SK-N-MC (cell line): ENCODE measurements around the gene RYR3.

ENCODE experiments used
- DNase-seq: peaks from one replicate; pipeline ENCODE4 v3.0.0-alpha.2; 2011; ENCODE audit warnings: low read depth, low spot score
- H3K27ac ChIP-seq: fragments of 200-600 bp; sonication (generic); 2 replicates; pipeline ENCODE4 v1.5.1; 2016; ENCODE audit warnings: mixed run types
- H3K36me3 ChIP-seq: fragments of 200-600 bp; sonication (generic); 2 replicates; pipeline ENCODE4 v1.6.1; 2017; ENCODE audit warnings: antibody characterized with exemption, low read length, mixed read lengths; ENCODE audit not compliant: insufficient read depth
- H3K4me3 ChIP-seq: fragments of 200-600 bp; sonication (generic); 2 replicates; pipeline ENCODE4 v1.5.1; 2016
- H3K9ac ChIP-seq: fragments of 200-600 bp; sonication (generic); 2 replicates; pipeline ENCODE4 v1.8.0; 2017; ENCODE audit warnings: mixed run types, mixed read lengths; ENCODE audit not compliant: insufficient read length
- H3K9me3 ChIP-seq: fragments of 200-600 bp; sonication (generic); 2 replicates; pipeline ENCODE4 v1.6.1; 2017; ENCODE audit warnings: low read depth, mild to moderate bottlenecking, antibody characterized with exemption, low read length, moderate library complexity, mixed read lengths
- EZH2 ChIP-seq: fragments of 200-600 bp; sonication (generic); IDR thresholded peaks from one replicate; pipeline ENCODE4 v1.6.1; 2017; ENCODE audit warnings: antibody characterized with exemption
- FOXP2 ChIP-seq: optimal IDR thresholded peaks from 2 replicates; pipeline ENCODE3; 2011; ENCODE audit warnings: mild to moderate bottlenecking, moderate library complexity; ENCODE audit not compliant: insufficient read depth; ENCODE audit errors: extremely low read length, control extremely low read depth
- POLR2AphosphoS5 ChIP-seq: IDR thresholded peaks from 2 replicates; pipeline ENCODE4 v1.6.1; 2012; ENCODE audit warnings: mild to moderate bottlenecking, low read depth, low read length, borderline replicate concordance

The RYR3 gene

GRCh38 chr15:33735143-33735542, 424.4 kb downstream of the RYR3 start:
- no peaks in the 10 kb centered on the region for H3K36me3 ChIP-seq
- H3K9me3 ChIP-seq, result no peaks in the 10 kb centered on the region
- TF ChIP-seq FOXP2, result no peak
- TF ChIP-seq POLR2AphosphoS5, result no peak
- TF ChIP-seq EZH2, result no peak
- no peak overlapping the region for H3K27ac ChIP-seq
- DNase-seq, result no peak
- no peak overlapping the region for H3K4me3 ChIP-seq
- no peak overlapping the region for H3K9ac ChIP-seq

- no peak overlapping the region for H3K9ac ChIP-seq
- no peak for TF ChIP-seq FOXP2
- TF ChIP-seq POLR2AphosphoS5, result no peak
- TF ChIP-seq EZH2, result no peak
- no peaks in the 10 kb centered on the region for H3K36me3 ChIP-seq
- no peak overlapping the region for H3K4me3 ChIP-seq
- H3K27ac ChIP-seq, result no peak overlapping the region
- H3K9me3 ChIP-seq, result no peaks in the 10 kb centered on the region
- no peak for DNase-seq
Observed at GRCh38 chr15:33735637-33736247, 425.0 kb downstream of the RYR3 start.

- H3K9me3 ChIP-seq, result no peaks in the 10 kb centered on the region
- no peaks in the 10 kb centered on the region for H3K36me3 ChIP-seq
- H3K27ac ChIP-seq, result no peak overlapping the region
- no peak for DNase-seq
- no peak overlapping the region for H3K9ac ChIP-seq
- no peak for TF ChIP-seq EZH2
- no peak for TF ChIP-seq FOXP2
- no peak for TF ChIP-seq POLR2AphosphoS5
- H3K4me3 ChIP-seq, result no peak overlapping the region
Observed at GRCh38 chr15:33737687-33738601, 427.2 kb downstream of the RYR3 start.

- TF ChIP-seq POLR2AphosphoS5, result no peak
- no peak for TF ChIP-seq FOXP2
- TF ChIP-seq EZH2, result no peak
- no peak overlapping the region for H3K9ac ChIP-seq
- H3K9me3 ChIP-seq, result no peaks in the 10 kb centered on the region
- H3K4me3 ChIP-seq, result no peak overlapping the region
- H3K27ac ChIP-seq, result no peak overlapping the region
- no peaks in the 10 kb centered on the region for H3K36me3 ChIP-seq
- DNase-seq, result no peak
Observed at GRCh38 chr15:33738941-33739664, 428.3 kb downstream of the RYR3 start.

- TF ChIP-seq FOXP2 (no peak), EZH2 (no peak), POLR2AphosphoS5 (no peak)
- H3K4me3 ChIP-seq, result no peak overlapping the region
- H3K9me3 ChIP-seq, result no peaks in the 10 kb centered on the region
- no peak overlapping the region for H3K9ac ChIP-seq
- no peak overlapping the region for H3K27ac ChIP-seq
- no peak for DNase-seq
- no peaks in the 10 kb centered on the region for H3K36me3 ChIP-seq
Observed at GRCh38 chr15:33742306-33742705, 431.5 kb downstream of the RYR3 start.

GRCh38 chr15:33742800-33743199, 432.0 kb downstream of the RYR3 start:
- H3K27ac ChIP-seq, result no peak overlapping the region
- no peak overlapping the region for H3K9ac ChIP-seq
- TF ChIP-seq FOXP2, result no peak
- TF ChIP-seq EZH2, result no peak
- no peaks in the 10 kb centered on the region for H3K36me3 ChIP-seq
- DNase-seq, result no peak
- H3K9me3 ChIP-seq, result no peaks in the 10 kb centered on the region
- no peak overlapping the region for H3K4me3 ChIP-seq

- TF ChIP-seq EZH2, result no peak
- no peak for TF ChIP-seq FOXP2
- no peak for TF ChIP-seq POLR2AphosphoS5
- DNase-seq, result no peak
- Histone ChIP-seq H3K27ac (no peak overlapping the region), H3K9me3 (no peaks in the 10 kb centered on the region), H3K4me3 (no peak overlapping the region), H3K36me3 (no peaks in the 10 kb centered on the region), H3K9ac (no peak overlapping the region)
Observed at GRCh38 chr15:33746203-33746602, 435.4 kb downstream of the RYR3 start.

GRCh38 chr15:33753012-33753411, 442.2 kb downstream of the RYR3 start:
- no peaks in the 10 kb centered on the region for H3K9me3 ChIP-seq
- TF ChIP-seq EZH2 (no peak), POLR2AphosphoS5 (no peak), FOXP2 (no peak)
- DNase-seq, result no peak
- H3K4me3 ChIP-seq, result no peak overlapping the region
- H3K9ac ChIP-seq, result no peak overlapping the region
- no peak overlapping the region for H3K27ac ChIP-seq
- no peaks in the 10 kb centered on the region for H3K36me3 ChIP-seq
